Duodenal mucosa (tissue), 2 donors: ENCODE results near the gene TMEM269.
"Not testable (repeated sequence)": the region's sequence is repeated elsewhere in the genome, so short reads cannot be mapped to it uniquely, and the experiment has no call there.

Source experiments
- H3K27ac ChIP-seq: one replicate; pipeline ENCODE4 v1.7.0; 2013; ENCODE audit warnings: low read depth, low read length
- H3K27me3 ChIP-seq, 2 donors: one replicate each; pipeline ENCODE4 v1.7.0; 2013; ENCODE audit warnings: low read length in 2 of 2, control low read depth in 1 of 2; ENCODE audit not compliant: insufficient read depth in 2 of 2, control insufficient read depth in 1 of 2
- H3K36me3 ChIP-seq, 2 donors: one replicate each; pipeline ENCODE4 v1.7.0; 2013; ENCODE audit warnings: low read length in 2 of 2, control low read depth in 1 of 2; ENCODE audit not compliant: insufficient read depth in 2 of 2, control insufficient read depth in 1 of 2
- H3K4me1 ChIP-seq, 2 donors: one replicate each; pipeline ENCODE4 v1.7.0; 2013; ENCODE audit warnings: low read length in 2 of 2, control low read depth in 1 of 2; ENCODE audit not compliant: insufficient read depth in 2 of 2, control insufficient read depth in 1 of 2
- H3K4me3 ChIP-seq, 2 donors: one replicate each; pipeline ENCODE4 v1.7.0; 2013; ENCODE audit warnings: low read length in 2 of 2, low read depth in 1 of 2
- H3K9ac ChIP-seq, 2 donors: one replicate each; pipeline ENCODE4 v1.7.0; 2013; ENCODE audit warnings: low read length in 2 of 2, low read depth in 1 of 2
- H3K9me3 ChIP-seq, 2 donors: one replicate each; pipeline ENCODE4 v1.7.0; 2013; ENCODE audit warnings: low read length in 2 of 2, control low read depth in 1 of 2; ENCODE audit not compliant: control insufficient read depth in 1 of 2

Gene TMEM269

GRCh38 chr1:42748021-42748420 is 36.8 kb upstream of the TMEM269 start:
- peaks cover 0 to 2% of the 10 kb centered on the region in 2 donors for H3K4me1 ChIP-seq

GRCh38 chr1:42748461-42749410 is 36.1 kb upstream of the TMEM269 start:
- H3K4me3 ChIP-seq = no peak overlapping the region
- H3K27me3 ChIP-seq = no peaks in the 10 kb centered on the region
- H3K4me1 ChIP-seq = peaks cover 0 to 6% of the 10 kb centered on the region in 2 donors
- no peaks in the 10 kb centered on the region for H3K9me3 ChIP-seq
- peaks cover 21 to 47% of the 10 kb centered on the region in 2 donors for H3K36me3 ChIP-seq
- no peak overlapping the region for H3K9ac ChIP-seq
- no peak overlapping the region for H3K27ac ChIP-seq

More at GRCh38 chr1:42748021-42748420, 36.8 kb upstream of the TMEM269 start:
- Histone ChIP-seq H3K9ac (no peak overlapping the region), H3K27ac (no peak overlapping the region), H3K27me3 (no peaks in the 10 kb centered on the region), H3K36me3 (peaks cover 20 to 43% of the 10 kb centered on the region in 2 donors), H3K4me3 (no peak overlapping the region), H3K9me3 (no peaks in the 10 kb centered on the region)

- no peaks in the 10 kb centered on the region for H3K27me3 ChIP-seq
- H3K9me3 ChIP-seq = no peaks in the 10 kb centered on the region
- H3K27ac ChIP-seq = no peak overlapping the region
- H3K36me3 ChIP-seq = peaks cover 21 to 59% of the 10 kb centered on the region in 2 donors
- H3K9ac ChIP-seq = no peak overlapping the region
- H3K4me3 ChIP-seq = no peak overlapping the region
- peaks cover 0 to 6% of the 10 kb centered on the region in 2 donors for H3K4me1 ChIP-seq
Measured at GRCh38 chr1:42750041-42750440, 34.8 kb upstream of the TMEM269 start.

- not testable (repeated sequence) for H3K4me1 ChIP-seq, H3K27ac ChIP-seq, H3K4me3 ChIP-seq, H3K9ac ChIP-seq, H3K27me3 ChIP-seq, H3K9me3 ChIP-seq
- peaks cover 17 to 59% of the 10 kb centered on the region in 2 donors for H3K36me3 ChIP-seq
Measured at GRCh38 chr1:42751511-42752070, 33.2 kb upstream of the TMEM269 start.

GRCh38 chr1:42752284-42752683 is 32.5 kb upstream of the TMEM269 start:
- H3K27ac ChIP-seq = no peak overlapping the region
- no peak overlapping the region for H3K4me3 ChIP-seq
- H3K4me1 ChIP-seq = peaks cover 0 to 6% of the 10 kb centered on the region in 2 donors
- no peak overlapping the region for H3K9ac ChIP-seq
- H3K27me3 ChIP-seq = no peaks in the 10 kb centered on the region
- H3K36me3 ChIP-seq = peaks cover 17 to 56% of the 10 kb centered on the region in 2 donors
- no peaks in the 10 kb centered on the region for H3K9me3 ChIP-seq

GRCh38 chr1:42753070-42753469 is 31.7 kb upstream of the TMEM269 start:
- Histone ChIP-seq H3K27me3 (no peaks in the 10 kb centered on the region), H3K4me3 (no peak overlapping the region), H3K4me1 (peaks cover 0 to 6% of the 10 kb centered on the region in 2 donors), H3K27ac (no peak overlapping the region), H3K9me3 (no peaks in the 10 kb centered on the region), H3K36me3 (peaks cover 25 to 50% of the 10 kb centered on the region in 2 donors), H3K9ac (no peak overlapping the region)

- Histone ChIP-seq H3K4me1 (peaks cover 0 to 6% of the 10 kb centered on the region in 2 donors), H3K27me3 (no peaks in the 10 kb centered on the region), H3K9ac (no peak overlapping the region), H3K4me3 (no peak overlapping the region), H3K27ac (no peak overlapping the region), H3K9me3 (no peaks in the 10 kb centered on the region), H3K36me3 (peaks cover 18 to 34% of the 10 kb centered on the region in 2 donors)
Measured at GRCh38 chr1:42756956-42757891, 27.6 kb upstream of the TMEM269 start.

- H3K27me3 ChIP-seq = no peaks in the 10 kb centered on the region
- H3K4me3 ChIP-seq = no peak overlapping the region
- H3K4me1 ChIP-seq = peaks cover 0 to 5% of the 10 kb centered on the region in 2 donors
- H3K27ac ChIP-seq = no peak overlapping the region
- no peaks in the 10 kb centered on the region for H3K9me3 ChIP-seq
- no peak overlapping the region for H3K9ac ChIP-seq
- H3K36me3 ChIP-seq = peaks cover 12 to 31% of the 10 kb centered on the region in 2 donors
Measured at GRCh38 chr1:42757892-42758275, 26.9 kb upstream of the TMEM269 start.

GRCh38 chr1:42758641-42759040 is 26.1 kb upstream of the TMEM269 start:
- no peak overlapping the region for H3K4me3 ChIP-seq
- H3K9ac ChIP-seq = no peak overlapping the region
- no peak overlapping the region for H3K27ac ChIP-seq
- H3K9me3 ChIP-seq = no peaks in the 10 kb centered on the region
- no peaks in the 10 kb centered on the region for H3K4me1 ChIP-seq
- no peaks in the 10 kb centered on the region for H3K27me3 ChIP-seq
- H3K36me3 ChIP-seq = peaks cover 9 to 27% of the 10 kb centered on the region in 2 donors
